Measurements from ENCODE around the gene NTNG1. TPM values are rescaled to one million over a fixed set of nuclear protein-coding genes. Genes with fewer than 3 reads are reported as not detected.

NTNG1 gene
- total RNA-seq, 1 donor from 2014 or later, result 9.6 TPM

DNA sequence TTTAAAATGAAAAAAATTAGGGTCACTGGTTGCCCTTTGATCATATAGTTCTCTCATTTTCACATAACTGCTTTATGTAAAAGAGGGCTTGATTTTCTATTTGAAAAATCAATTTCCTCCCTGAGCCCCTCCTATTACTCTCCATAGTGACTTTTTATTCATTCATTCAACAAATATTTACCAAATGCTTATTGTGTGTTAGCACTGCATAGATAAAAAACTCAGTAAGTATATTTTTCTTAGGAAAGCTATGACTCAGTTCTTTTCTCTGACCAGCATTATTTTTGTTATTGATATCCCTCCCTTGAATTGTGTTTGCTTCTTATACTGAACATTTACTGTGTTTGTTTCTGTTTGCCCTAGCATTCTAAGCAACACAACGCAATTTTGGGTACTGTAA is 59.8 kb downstream of the NTNG1 start:
- H3K4me1 ChIP-seq, result no peaks in the 10 kb centered on the region
- TF ChIP-seq CTCF (IDR thresholded peaks at IDR 0.05), result no peak
- H3K4me3 ChIP-seq, result no peak overlapping the region
- H3K27ac ChIP-seq, result no peak overlapping the region
- ATAC-seq (no peak), DNase-seq (no peak)
- intact Hi-C loops (cut with DNase I), result no loop called here
- H3K9me3 ChIP-seq, result no peaks in the 10 kb centered on the region
- H3K27me3 ChIP-seq (ENCODE audit: low read depth), result no peaks in the 10 kb centered on the region
- H3K36me3 ChIP-seq, result no peaks in the 10 kb centered on the region

DNA sequence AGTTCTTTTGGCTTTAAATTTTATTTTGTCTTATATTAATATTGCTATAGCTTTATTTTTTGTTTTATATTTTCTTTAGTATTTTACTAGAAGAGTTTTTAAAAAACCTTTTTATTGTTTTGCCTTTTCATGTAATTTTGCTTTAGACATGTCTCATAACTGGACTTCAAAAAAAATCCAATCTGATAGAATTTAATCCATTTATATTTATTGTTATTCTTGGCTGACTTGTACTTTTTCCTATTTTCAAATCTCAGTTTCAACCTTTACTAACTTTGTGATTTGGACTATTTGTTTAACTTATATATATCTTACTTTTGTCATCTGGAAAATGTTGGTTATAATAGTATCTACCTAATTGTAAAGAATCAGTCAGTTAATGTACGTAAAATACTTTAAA is 61.2 kb downstream of the NTNG1 start:
- H3K27me3 ChIP-seq (ENCODE audit: low read depth), result no peaks in the 10 kb centered on the region
- intact Hi-C loops (cut with DNase I), result no loop called here
- DNase-seq (no peak), ATAC-seq (no peak)
- H3K4me1 ChIP-seq, result no peaks in the 10 kb centered on the region
- H3K27ac ChIP-seq, result no peak overlapping the region
- no peaks in the 10 kb centered on the region for H3K36me3 ChIP-seq
- H3K4me3 ChIP-seq, result no peak overlapping the region
- no peaks in the 10 kb centered on the region for H3K9me3 ChIP-seq
- TF ChIP-seq CTCF (IDR thresholded peaks at IDR 0.05), result no peak

DNA sequence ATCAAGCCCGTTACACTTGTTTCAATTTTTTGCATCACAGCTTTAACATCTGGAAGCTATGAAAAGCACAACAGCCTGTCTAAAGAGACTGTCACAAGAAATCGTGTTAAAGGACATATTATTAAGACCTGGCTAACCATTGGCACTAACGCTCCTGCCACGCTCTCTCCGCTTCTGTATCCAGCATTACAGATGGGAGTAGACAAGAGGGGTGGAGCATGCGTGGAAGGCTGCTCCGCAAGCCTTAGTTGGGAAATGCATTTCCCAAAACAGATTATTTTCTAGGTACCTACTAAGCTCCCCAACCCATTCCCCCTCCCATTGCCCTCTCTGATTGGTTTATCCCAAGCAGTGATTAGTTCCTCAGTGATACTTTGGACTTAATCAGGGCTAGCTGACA is 72.4 kb downstream of the NTNG1 start:
- DNase-seq (no peak), ATAC-seq (no peak)
- TF ChIP-seq CTCF (IDR thresholded peaks at IDR 0.05), result no peak
- Histone ChIP-seq H3K4me3 (no peak overlapping the region), H3K4me1 (no peaks in the 10 kb centered on the region), H3K36me3 (no peaks in the 10 kb centered on the region), H3K27me3 (ENCODE audit: low read depth) (no peaks in the 10 kb centered on the region), H3K9me3 (peaks cover 9% of the 10 kb centered on the region), H3K27ac (no peak overlapping the region)
- intact Hi-C loops (cut with DNase I), result no loop called here

DNA sequence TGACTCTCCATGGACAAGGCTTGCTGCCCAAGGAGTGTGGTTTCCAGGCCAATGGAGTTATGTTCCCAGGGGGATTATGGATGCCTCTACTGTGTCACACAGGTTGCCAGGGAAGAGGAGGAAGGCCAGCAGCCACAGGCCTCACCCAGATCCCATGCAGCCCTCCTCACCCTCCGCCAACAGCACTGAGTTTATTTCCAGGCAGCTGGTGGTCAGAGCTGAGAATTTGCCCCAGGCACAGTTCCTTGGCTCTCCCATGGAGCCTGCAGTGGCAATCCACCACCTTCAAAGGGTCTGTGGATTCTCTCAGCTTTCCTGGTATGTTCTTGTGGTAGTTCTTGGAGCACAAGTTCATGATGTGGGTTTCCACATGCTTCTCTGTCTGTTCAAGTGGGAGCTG is 79.2 kb downstream of the NTNG1 start:
- Histone ChIP-seq H3K27ac (no peak overlapping the region), H3K4me3 (no peak overlapping the region), H3K4me1 (no peaks in the 10 kb centered on the region), H3K9me3 (peaks cover 15% of the 10 kb centered on the region), H3K27me3 (ENCODE audit: low read depth) (no peaks in the 10 kb centered on the region), H3K36me3 (no peaks in the 10 kb centered on the region)
- TF ChIP-seq CTCF (IDR thresholded peaks at IDR 0.05), result no peak
- DNase-seq (no peak), ATAC-seq (no peak)
- intact Hi-C loops (cut with DNase I), result no loop called here

DNA sequence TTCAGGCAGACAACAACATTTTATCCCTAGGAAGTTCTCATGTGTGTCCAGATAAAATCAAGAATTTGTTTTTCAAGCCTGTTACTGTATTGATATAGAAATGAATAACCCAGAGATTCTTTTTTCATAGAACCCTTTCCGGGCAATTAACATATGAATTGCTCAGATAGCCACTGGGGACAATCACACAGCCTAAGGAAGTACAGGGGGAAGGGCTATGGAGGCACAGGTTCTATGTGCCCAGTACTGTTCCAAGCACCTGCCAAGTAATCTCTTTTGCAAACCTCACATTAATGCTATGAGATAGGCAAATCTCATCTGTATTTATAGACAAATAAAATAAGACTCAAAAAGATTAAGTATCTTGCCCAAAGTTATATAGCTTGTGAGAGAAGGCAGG is 84.9 kb downstream of the NTNG1 start:
- ATAC-seq (no peak), DNase-seq (no peak)
- Histone ChIP-seq H3K27me3 (ENCODE audit: low read depth) (no peaks in the 10 kb centered on the region), H3K9me3 (no peaks in the 10 kb centered on the region), H3K4me3 (no peak overlapping the region), H3K27ac (no peak overlapping the region), H3K4me1 (no peaks in the 10 kb centered on the region), H3K36me3 (no peaks in the 10 kb centered on the region)
- TF ChIP-seq CTCF (IDR thresholded peaks at IDR 0.05), result no peak
- intact Hi-C loops (cut with DNase I), result no loop called here
